Measurements from ENCODE around the gene ADGRG2. TPM values are rescaled to one million over a fixed set of nuclear protein-coding genes. Genes with fewer than 3 reads are reported as not detected.

ADGRG2 gene
- total RNA-seq, 2 experiments from 2014 or later = not detected

- no peak overlapping the region for H2AFZ ChIP-seq (ENCODE audit: low read length)
- no TSS peak for BruUV-seq (replicated peaks)
- POLR2A ChIA-PET = no interaction called here
- H3K9me3 ChIP-seq (ENCODE audit: low read length) = no peaks in the 10 kb centered on the region
- TF ChIP-seq EZH2phosphoT487 (IDR thresholded peaks at IDR 0.05; ENCODE audit: borderline replicate concordance, low read depth, low read length) = no peak
- TF ChIP-seq, protein P1, sequence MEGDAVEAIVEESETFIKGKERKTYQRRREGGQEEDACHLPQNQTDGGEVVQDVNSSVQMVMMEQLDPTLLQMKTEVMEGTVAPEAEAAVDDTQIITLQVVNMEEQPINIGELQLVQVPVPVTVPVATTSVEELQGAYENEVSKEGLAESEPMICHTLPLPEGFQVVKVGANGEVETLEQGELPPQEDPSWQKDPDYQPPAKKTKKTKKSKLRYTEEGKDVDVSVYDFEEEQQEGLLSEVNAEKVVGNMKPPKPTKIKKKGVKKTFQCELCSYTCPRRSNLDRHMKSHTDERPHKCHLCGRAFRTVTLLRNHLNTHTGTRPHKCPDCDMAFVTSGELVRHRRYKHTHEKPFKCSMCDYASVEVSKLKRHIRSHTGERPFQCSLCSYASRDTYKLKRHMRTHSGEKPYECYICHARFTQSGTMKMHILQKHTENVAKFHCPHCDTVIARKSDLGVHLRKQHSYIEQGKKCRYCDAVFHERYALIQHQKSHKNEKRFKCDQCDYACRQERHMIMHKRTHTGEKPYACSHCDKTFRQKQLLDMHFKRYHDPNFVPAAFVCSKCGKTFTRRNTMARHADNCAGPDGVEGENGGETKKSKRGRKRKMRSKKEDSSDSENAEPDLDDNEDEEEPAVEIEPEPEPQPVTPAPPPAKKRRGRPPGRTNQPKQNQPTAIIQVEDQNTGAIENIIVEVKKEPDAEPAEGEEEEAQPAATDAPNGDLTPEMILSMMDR (conservative IDR thresholded peaks at IDR 0.05; ENCODE audit: low read length) = no peak
- 0 out of 2 replicates have a peak, but pooled peaks cover 3% of the 10 kb centered on the region for H3K79me2 ChIP-seq (ENCODE audit: insufficient read depth, low read depth, low read length)
- intact Hi-C loops (cut with micrococcal nuclease; ENCODE audit: unreplicated experiment) = no loop called here
- H3K9me2 ChIP-seq (ENCODE audit: insufficient read depth, low read length) = no peaks in the 10 kb centered on the region
- CTCF ChIA-PET (ENCODE audit: unreplicated experiment) = no interaction called here
- no peak overlapping the region for H3K4me2 ChIP-seq (ENCODE audit: low read length)
- H4K20me1 ChIP-seq (ENCODE audit: insufficient read depth, low read length) = no peaks in the 10 kb centered on the region
- H3K4me1 ChIP-seq (ENCODE audit: insufficient read depth, low read length, poor library complexity, severe bottlenecking) = peaks cover 5% of the 10 kb centered on the region
- no peaks in the 10 kb centered on the region for H3K36me3 ChIP-seq (ENCODE audit: insufficient read depth, low read length)
- no peak overlapping the region for H3K27ac ChIP-seq (ENCODE audit: low read depth, low read length, poor library complexity, severe bottlenecking)
- DNase-seq (ENCODE audit: low spot score) = no peak
- H3K4me3 ChIP-seq (ENCODE audit: low read depth, low read length, poor library complexity, severe bottlenecking) = no peak overlapping the region
Measured at GRCh38 chrX:18964026-18964425, 158.2 kb downstream of the ADGRG2 start.

DNA sequence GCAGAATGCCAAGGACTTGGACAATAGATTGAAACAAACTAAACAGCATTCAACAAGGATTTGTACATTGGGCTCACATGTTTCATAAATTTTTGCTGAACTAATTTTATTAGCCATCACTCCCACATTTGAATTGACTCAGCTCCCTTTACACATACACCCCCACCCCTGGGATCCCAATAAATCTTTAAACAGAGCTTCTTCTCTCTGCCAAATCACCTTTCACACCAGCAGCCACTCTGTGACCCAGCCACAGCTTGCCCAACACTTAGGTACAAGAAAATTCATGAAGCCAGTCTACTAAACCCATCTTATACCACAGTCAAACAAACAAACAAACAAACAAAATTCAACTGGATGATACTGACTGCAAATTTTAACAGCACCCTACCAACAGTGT is 159.9 kb downstream of the ADGRG2 start:
- H3K9me3 ChIP-seq (ENCODE audit: low read length) = no peaks in the 10 kb centered on the region
- no peak overlapping the region for H3K4me3 ChIP-seq (ENCODE audit: low read depth, low read length, poor library complexity, severe bottlenecking)
- BruUV-seq (replicated peaks) = no TSS peak
- ChIA-PET POLR2A (no interaction called here), CTCF (ENCODE audit: unreplicated experiment) (no interaction called here)
- H3K36me3 ChIP-seq (ENCODE audit: insufficient read depth, low read length) = no peaks in the 10 kb centered on the region
- intact Hi-C loops (cut with micrococcal nuclease; ENCODE audit: unreplicated experiment) = no loop called here
- H3K4me2 ChIP-seq (ENCODE audit: low read length) = no peak overlapping the region
- no peak overlapping the region for H2AFZ ChIP-seq (ENCODE audit: low read length)
- H4K20me1 ChIP-seq (ENCODE audit: insufficient read depth, low read length) = no peaks in the 10 kb centered on the region
- 0 out of 2 replicates have a peak, but pooled peaks cover 3% of the 10 kb centered on the region for H3K79me2 ChIP-seq (ENCODE audit: insufficient read depth, low read depth, low read length)
- no peak for TF ChIP-seq EZH2phosphoT487 (IDR thresholded peaks at IDR 0.05; ENCODE audit: borderline replicate concordance, low read depth, low read length)
- TF ChIP-seq, protein P1 (conservative IDR thresholded peaks at IDR 0.05; ENCODE audit: low read length) = no peak
- H3K4me1 ChIP-seq (ENCODE audit: insufficient read depth, low read length, poor library complexity, severe bottlenecking) = peaks cover 5% of the 10 kb centered on the region
- no peak overlapping the region for H3K27ac ChIP-seq (ENCODE audit: low read depth, low read length, poor library complexity, severe bottlenecking)
- H3K9me2 ChIP-seq (ENCODE audit: insufficient read depth, low read length) = no peaks in the 10 kb centered on the region
- no peak for DNase-seq (ENCODE audit: low spot score)

GRCh38 chrX:18961686-18962085 is 160.6 kb downstream of the ADGRG2 start:
- intact Hi-C loops (cut with micrococcal nuclease; ENCODE audit: unreplicated experiment) = no loop called here
- no peak for DNase-seq (ENCODE audit: low spot score)
- ChIA-PET POLR2A (interaction anchor here (0.7 kb wide), 1 partner anchor 283 kb away, joined by 6 read pairs; no protein-coding TSS in a partner anchor), CTCF (ENCODE audit: unreplicated experiment) (no interaction called here)
- H3K4me1 ChIP-seq (ENCODE audit: insufficient read depth, low read length, poor library complexity, severe bottlenecking) = peaks cover 5% of the 10 kb centered on the region
- TF ChIP-seq, protein P1 (conservative IDR thresholded peaks at IDR 0.05; ENCODE audit: low read length) = no peak
- no peak for TF ChIP-seq EZH2phosphoT487 (IDR thresholded peaks at IDR 0.05; ENCODE audit: borderline replicate concordance, low read depth, low read length)
- BruUV-seq (replicated peaks) = no TSS peak
- H3K4me3 ChIP-seq (ENCODE audit: low read depth, low read length, poor library complexity, severe bottlenecking) = no peak overlapping the region
- H3K27ac ChIP-seq (ENCODE audit: low read depth, low read length, poor library complexity, severe bottlenecking) = no peak overlapping the region
- no peaks in the 10 kb centered on the region for H3K9me3 ChIP-seq (ENCODE audit: low read length)
- no peaks in the 10 kb centered on the region for H3K9me2 ChIP-seq (ENCODE audit: insufficient read depth, low read length)
- H3K79me2 ChIP-seq (ENCODE audit: insufficient read depth, low read depth, low read length) = 0 out of 2 replicates have a peak, but pooled peaks cover 3% of the 10 kb centered on the region
- H4K20me1 ChIP-seq (ENCODE audit: insufficient read depth, low read length) = no peaks in the 10 kb centered on the region
- no peaks in the 10 kb centered on the region for H3K36me3 ChIP-seq (ENCODE audit: insufficient read depth, low read length)
- H2AFZ ChIP-seq (ENCODE audit: low read length) = no peak overlapping the region
- H3K4me2 ChIP-seq (ENCODE audit: low read length) = no peak overlapping the region

Measured in OCI-LY7 (cell line).